AG09309 (cell line): ENCODE results near the gene ZMIZ1.

Experiments
- DNase-seq: peaks from one replicate; pipeline ENCODE4 v3.0.0-alpha.2; 2010; ENCODE audit warnings: low read depth
- H3K4me3 ChIP-seq: 2 replicates; pipeline ENCODE4 v1.5.1; 2011; ENCODE audit warnings: mild to moderate bottlenecking, low read depth, low read length, moderate library complexity; ENCODE audit not compliant: control insufficient read depth
- TF ChIP-seq, protein P1 (sequence below): IDR thresholded peaks from 2 replicates; pipeline ENCODE4 v1.5.1; 2011; ENCODE audit warnings: mild to moderate bottlenecking, low read depth, low read length, inconsistent platforms; ENCODE audit not compliant: insufficient read depth, control insufficient read depth; ENCODE audit errors: missing control alignments

ZMIZ1 gene

DNA sequence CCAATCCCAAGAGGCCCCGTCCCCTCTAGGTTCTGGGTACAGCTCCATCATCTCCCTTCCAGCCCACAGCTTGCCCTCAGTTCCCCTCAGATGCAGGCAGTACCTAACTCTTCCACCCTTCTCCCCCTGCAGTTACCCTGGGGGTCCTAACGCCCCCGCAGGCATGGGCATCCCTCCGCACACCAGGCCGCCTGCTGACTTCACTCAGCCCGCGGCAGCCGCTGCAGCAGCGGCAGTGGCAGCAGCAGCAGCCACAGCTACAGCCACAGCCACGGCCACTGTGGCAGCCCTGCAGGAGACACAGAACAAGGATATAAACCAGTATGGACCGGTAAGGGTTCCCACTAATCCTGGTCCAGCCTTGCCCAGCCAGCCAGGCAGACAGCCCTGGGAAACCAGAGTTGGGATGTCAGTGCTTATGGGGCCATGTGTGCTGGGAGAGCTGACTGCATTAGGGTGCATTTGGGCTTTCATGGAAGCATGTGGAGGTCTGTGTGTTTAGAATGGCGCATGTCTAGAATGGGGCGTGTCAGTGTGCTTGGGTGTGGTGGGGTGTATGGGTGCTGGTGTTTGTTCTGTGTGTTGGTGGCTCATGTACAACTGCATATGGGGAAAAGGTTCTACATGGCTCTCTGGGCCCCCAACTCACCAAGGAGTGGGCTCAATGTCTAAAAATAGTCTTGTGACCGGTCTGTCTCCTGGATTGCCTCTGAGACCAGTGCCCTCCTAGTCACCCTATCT is 223.4 kb downstream of the ZMIZ1 start:
- no peak for DNase-seq
- TF ChIP-seq, protein P1, sequence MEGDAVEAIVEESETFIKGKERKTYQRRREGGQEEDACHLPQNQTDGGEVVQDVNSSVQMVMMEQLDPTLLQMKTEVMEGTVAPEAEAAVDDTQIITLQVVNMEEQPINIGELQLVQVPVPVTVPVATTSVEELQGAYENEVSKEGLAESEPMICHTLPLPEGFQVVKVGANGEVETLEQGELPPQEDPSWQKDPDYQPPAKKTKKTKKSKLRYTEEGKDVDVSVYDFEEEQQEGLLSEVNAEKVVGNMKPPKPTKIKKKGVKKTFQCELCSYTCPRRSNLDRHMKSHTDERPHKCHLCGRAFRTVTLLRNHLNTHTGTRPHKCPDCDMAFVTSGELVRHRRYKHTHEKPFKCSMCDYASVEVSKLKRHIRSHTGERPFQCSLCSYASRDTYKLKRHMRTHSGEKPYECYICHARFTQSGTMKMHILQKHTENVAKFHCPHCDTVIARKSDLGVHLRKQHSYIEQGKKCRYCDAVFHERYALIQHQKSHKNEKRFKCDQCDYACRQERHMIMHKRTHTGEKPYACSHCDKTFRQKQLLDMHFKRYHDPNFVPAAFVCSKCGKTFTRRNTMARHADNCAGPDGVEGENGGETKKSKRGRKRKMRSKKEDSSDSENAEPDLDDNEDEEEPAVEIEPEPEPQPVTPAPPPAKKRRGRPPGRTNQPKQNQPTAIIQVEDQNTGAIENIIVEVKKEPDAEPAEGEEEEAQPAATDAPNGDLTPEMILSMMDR, result no peak

DNA sequence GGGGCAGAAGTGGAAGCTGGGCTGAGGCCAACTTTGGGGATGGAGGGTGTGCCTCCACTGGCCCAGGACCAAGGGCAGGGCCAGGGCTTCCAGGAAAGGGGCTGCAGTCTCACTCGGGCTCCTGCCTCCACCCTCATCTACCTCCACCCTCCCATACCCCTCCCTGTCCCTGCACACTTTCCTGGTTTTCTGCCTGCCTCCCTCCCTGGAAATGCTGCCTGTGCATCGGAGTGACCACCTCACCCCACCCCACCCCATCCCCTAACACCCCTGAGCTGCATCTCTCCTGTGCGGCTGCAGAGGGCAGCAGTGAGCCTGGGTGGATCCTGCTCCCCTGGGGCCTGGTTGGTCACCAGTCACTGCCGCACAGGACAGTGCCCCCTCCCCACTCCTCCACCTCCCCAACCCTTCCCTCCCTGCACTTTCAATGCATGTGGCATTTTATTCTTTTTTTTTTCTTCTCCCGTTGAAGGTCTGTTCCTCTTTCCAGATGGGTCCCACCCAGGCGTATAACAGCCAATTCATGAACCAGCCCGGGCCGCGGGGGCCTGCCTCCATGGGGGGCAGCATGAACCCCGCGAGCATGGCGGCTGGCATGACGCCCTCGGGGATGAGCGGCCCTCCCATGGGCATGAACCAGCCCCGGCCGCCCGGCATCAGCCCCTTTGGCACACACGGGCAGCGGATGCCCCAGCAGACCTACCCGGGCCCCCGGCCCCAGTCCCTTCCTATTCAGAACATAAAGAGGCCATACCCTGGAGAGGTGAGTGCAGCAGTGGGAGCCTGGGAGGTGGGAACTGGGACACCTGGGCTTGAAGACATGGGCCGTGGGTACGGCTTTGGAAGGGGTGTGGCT is 224.4 kb downstream of the ZMIZ1 start:
- no peak for DNase-seq
- H3K4me3 ChIP-seq, result no peak overlapping the region
- TF ChIP-seq, protein P1, result peak; percentile 58

More for the DNA sequence above, 223.4 kb downstream of the ZMIZ1 start:
- no peak overlapping the region for H3K4me3 ChIP-seq

DNA sequence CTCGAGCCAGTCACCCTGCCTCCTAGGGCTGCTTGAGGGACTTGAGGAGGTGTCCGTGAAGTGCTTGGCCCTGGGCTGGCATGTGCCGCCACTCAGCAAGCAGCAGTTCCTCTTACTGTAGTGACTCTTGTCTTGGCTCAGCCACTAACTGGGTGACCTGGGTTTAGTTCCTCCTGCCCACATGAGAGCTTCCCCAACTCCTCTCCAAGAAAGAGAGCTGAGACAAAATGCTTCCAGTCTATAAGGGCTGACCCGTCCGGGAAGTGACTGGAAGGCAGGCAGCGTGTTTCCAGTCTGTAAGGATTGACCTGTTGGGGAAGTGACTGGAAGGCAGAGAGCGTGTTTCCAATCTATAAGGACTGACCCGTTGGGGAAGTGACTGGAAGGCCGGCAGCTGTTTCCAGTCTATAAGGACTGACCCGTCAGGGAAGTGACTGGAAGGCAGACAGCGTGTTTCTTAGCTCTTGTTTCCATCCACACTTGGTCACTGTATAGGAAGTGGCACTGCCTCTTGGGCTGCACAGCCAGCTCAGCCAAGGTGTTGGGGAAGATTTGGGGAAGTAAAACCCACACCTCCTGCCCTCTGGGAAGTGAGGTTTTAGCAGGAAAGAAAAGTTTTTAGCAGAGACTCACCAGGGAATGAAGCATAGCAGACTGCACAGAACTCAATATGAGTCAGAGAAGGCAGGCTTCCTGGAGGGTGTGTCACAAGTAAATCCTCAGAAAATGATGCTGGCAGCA is 225.2 kb downstream of the ZMIZ1 start:
- TF ChIP-seq, protein P1, result no peak
- no peak for DNase-seq
- H3K4me3 ChIP-seq, result no peak overlapping the region

DNA sequence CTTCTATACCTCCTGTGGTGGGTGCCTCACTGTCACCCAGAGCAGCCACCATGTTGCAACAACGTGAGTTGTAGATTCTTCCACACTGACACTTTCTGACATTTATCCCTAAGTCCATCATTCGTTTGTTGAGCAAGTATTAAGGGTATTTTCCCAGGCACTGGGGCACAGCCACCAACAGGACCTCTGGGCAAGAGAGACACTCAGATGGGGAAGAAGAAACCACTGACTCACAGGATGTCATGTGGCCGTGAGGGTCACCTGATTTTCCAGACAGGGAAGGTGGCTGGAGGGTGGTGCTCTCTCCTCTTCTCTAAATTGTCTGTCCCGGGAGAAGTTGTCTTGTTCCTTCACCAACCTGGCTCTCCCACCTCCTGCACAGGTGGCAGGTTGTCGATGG is 226.8 kb downstream of the ZMIZ1 start:
- no peak for DNase-seq
- TF ChIP-seq, protein P1, result no peak
- no peak overlapping the region for H3K4me3 ChIP-seq

DNA sequence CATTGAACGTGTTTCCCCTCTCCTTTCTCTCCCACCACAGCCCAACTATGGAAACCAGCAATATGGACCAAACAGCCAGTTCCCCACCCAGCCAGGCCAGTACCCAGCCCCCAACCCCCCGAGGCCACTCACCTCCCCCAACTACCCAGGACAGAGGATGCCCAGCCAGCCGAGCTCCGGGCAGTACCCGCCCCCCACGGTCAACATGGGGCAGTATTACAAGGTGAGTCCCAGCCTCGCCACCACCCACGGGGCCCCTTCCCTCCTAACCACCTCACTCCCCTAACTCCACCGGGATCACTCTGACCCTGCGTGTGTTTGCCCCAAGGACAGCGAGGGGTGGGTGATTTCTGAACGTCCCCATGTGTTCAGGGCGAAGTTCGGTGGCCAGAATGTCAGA is 227.7 kb downstream of the ZMIZ1 start:
- TF ChIP-seq, protein P1, result no peak
- no peak overlapping the region for H3K4me3 ChIP-seq
- DNase-seq, result no peak
